ENCODE measurements around the gene SREBF1. TPM values are rescaled to one million over a fixed set of nuclear protein-coding genes. Genes with fewer than 3 reads are reported as not detected.

Gene SREBF1
- total and polyA plus RNA-seq, 2 of the 8 experiments (the other 6 are each of a cell fraction or from before 2014, with no cell fraction given): 28.6 to 70.8 TPM

GRCh38 chr17:17815062-17815406 is 21.8 kb downstream of the SREBF1 start:
- Histone ChIP-seq H3K4me2 (ENCODE audit: insufficient read depth in 1 of 2, low read depth in 2 of 2, low read length in 2 of 2) (no peak overlapping the region), H3K27me3 (replicated peaks in 1 of 4; ENCODE audit: control insufficient read depth in 3 of 4, extremely low read depth in 1 of 4, insufficient read depth in 3 of 4, low read length in 3 of 4) (peaks cover 0 to 10% (median 5%) of the 10 kb centered on the region in 4 experiments; a peak in 4 of 7 replicates), H3K23me2 (ENCODE audit: low read depth, low read length) (peaks cover 6% of the 10 kb centered on the region; the same call in 1 of the 2 replicates), H4K20me1 (replicated peaks in 1 of 2; ENCODE audit: control insufficient read depth in 1 of 2, insufficient read depth in 2 of 2, low read length in 2 of 2) (peaks cover 12 to 28% of the 10 kb centered on the region in 2 experiments), H2AFZ (ENCODE audit: low read length) (no peak overlapping the region), H3K4me1 (replicated peaks in 1 of 4; ENCODE audit: control insufficient read depth in 3 of 4, insufficient read depth in 4 of 4, low read length in 3 of 4) (peaks cover 0 to 20% (median 12%) of the 10 kb centered on the region in 4 experiments; a peak in 6 of 7 replicates), H3K4me3 (ENCODE audit: extremely low read depth in 1 of 4, insufficient read depth in 2 of 4, low read depth in 3 of 4, low read length in 4 of 4) (no peak overlapping the region), H2BK12ac (ENCODE audit: low read depth, low read length) (no peak overlapping the region), H3K56ac (replicated peaks; ENCODE audit: insufficient read length, low read depth, low read length) (no peak overlapping the region), H2BK120ac (replicated peaks; ENCODE audit: low read depth, low read length) (no peak overlapping the region), H4K91ac (replicated peaks; ENCODE audit: insufficient read length, low read length) (no peak overlapping the region), H3K79me2 (ENCODE audit: control insufficient read depth in 1 of 2, insufficient read depth in 2 of 2, low read length in 2 of 2) (no peaks in the 10 kb centered on the region), H3K36me3 (ENCODE audit: control insufficient read depth in 2 of 4, insufficient read depth in 4 of 4, low read length in 3 of 4) (peaks cover 23 to 60% (median 40%) of the 10 kb centered on the region in 4 experiments; a peak in 7 of 8 replicates), H4K5ac (ENCODE audit: insufficient read length, low read depth, low read length) (no peak overlapping the region), H3K9ac (replicated peaks in 1 of 4; ENCODE audit: extremely low read depth in 1 of 4, low read depth in 3 of 4, low read length in 3 of 4) (no peak overlapping the region), H3K27ac (ENCODE audit: low read depth, low read length) (no peak overlapping the region), H2BK15ac (ENCODE audit: low read length) (no peak overlapping the region), H2BK20ac (ENCODE audit: low read length) (no peak overlapping the region), H3K14ac (ENCODE audit: insufficient read length) (no peak overlapping the region), H4K8ac (ENCODE audit: extremely low read depth, insufficient read depth, low read length) (no peak overlapping the region), H3K79me1 (ENCODE audit: low read depth, low read length) (peaks cover 12% of the 10 kb centered on the region; the same call in 1 of the 2 replicates), H2AK5ac (ENCODE audit: low read depth, low read length) (no peak overlapping the region), H2BK5ac (ENCODE audit: low read depth, low read length) (no peak overlapping the region), H3K4ac (replicated peaks; ENCODE audit: insufficient read length, low read depth, low read length) (no peak overlapping the region), H3K18ac (ENCODE audit: extremely low read depth, low read length) (no peak overlapping the region), H3K9me3 (ENCODE audit: insufficient read depth in 2 of 2, low read depth in 1 of 2, low read length in 1 of 2) (no peaks in the 10 kb centered on the region), H3K23ac (ENCODE audit: insufficient read length) (no peak overlapping the region)
- WGBS, 2 experiments (ENCODE audit: extremely low coverage in 1 of 2, insufficient coverage in 1 of 2, insufficient read length in 1 of 2, insufficient replicate concordance in 2 of 2, low coverage in 1 of 2, low lambda C conversion rate in 2 of 2, missing lambda C conversion rate in 1 of 2): 88% methylated on average over 8 of the region's 8 CpGs; no CpG with 5 or more reads in 1 of the 2 experiments
- FAIRE-seq (no peak), DNase-seq (ENCODE audit: low read depth in 1 of 2, low spot score in 2 of 2) (no peak)
- TF ChIP-seq RFX5 (IDR thresholded peaks at IDR 0.05; ENCODE audit: borderline replicate concordance, low read depth, low read length) (no peak), SIN3A (conservative IDR thresholded peaks at IDR 0.05 in 1 of 2, IDR thresholded peaks at IDR 0.05 in 1 of 2; ENCODE audit: low read depth in 1 of 2, low read length in 2 of 2) (no peak), TCF12 (IDR thresholded peaks at IDR 0.05; ENCODE audit: low read depth, low read length) (no peak), ASH2L (IDR thresholded peaks at IDR 0.05; ENCODE audit: low read length) (no peak), TEAD4 (IDR thresholded peaks at IDR 0.05; ENCODE audit: low read depth, low read length) (no peak)
- ChIA-PET POLR2A (ENCODE audit: partially characterized antibody) (interaction anchor here (0.7 to 24.7 kb wide), 3 partner anchors 15 to 34 kb away, joined by 3 to 532 read pairs (median 3); partner anchors contain the start of gene SREBF1), CTCF (ENCODE audit: partially characterized antibody) (interaction anchor here (1.0 to 18.1 kb wide), 8 partner anchors 13 to 122 kb away, joined by 3 to 375 read pairs (median 4); no protein-coding TSS in a partner anchor)
